AG04450 (cell line): ENCODE results near the gene YPEL3. TPM values are rescaled to one million over a fixed set of nuclear protein-coding genes. Genes with fewer than 3 reads are reported as not detected.

Source experiments
- CTCF ChIA-PET: fragments of 300-600, 350-600 bp; formaldehyde crosslinking; extraction: SDS; loops from one replicate; lab custom pipeline; 2022; ENCODE audit warnings: antibody characterized with exemption, inconsistent platforms; lab: Charles Lee
- POLR2A ChIA-PET: fragments of 350-600 bp; formaldehyde crosslinking; extraction: SDS; loops from one replicate; lab custom pipeline; 2021; ENCODE audit warnings: antibody characterized with exemption, inconsistent platforms; lab: Yijun Ruan, JAX
- DNase-seq: peaks from one replicate; pipeline ENCODE4 v3.0.0-alpha.2; 2011; ENCODE audit warnings: low read depth, low spot score
- H3K27ac ChIP-seq: one replicate; pipeline ENCODE4 v1.5.1; 2012; ENCODE audit warnings: low read depth, low read length, control low read depth
- H3K27me3 ChIP-seq: one replicate; pipeline ENCODE4 v1.6.0; 2012; ENCODE audit warnings: low read length; ENCODE audit not compliant: control insufficient read depth, insufficient read depth
- H3K4me3 ChIP-seq: 2 replicates; pipeline ENCODE4 v1.5.1; 2011; ENCODE audit warnings: mild to moderate bottlenecking, low read depth, low read length, control low read depth
- H3K9me3 ChIP-seq: 2 replicates; pipeline ENCODE4 v1.5.1; 2012; ENCODE audit warnings: low read length; ENCODE audit not compliant: control insufficient read depth, insufficient read depth
- polyA plus RNA-seq: library from polyadenylated mRNA; depleted of rRNA; stranded (reverse); fragments of >200 nt; gene quantifications from 2 replicates; pipeline ENCODE4 v1.2.3, GENCODE V29; 2011
- TF ChIP-seq, protein P1 (sequence below): IDR thresholded peaks from 2 replicates; pipeline ENCODE4 v1.5.1; 2011; ENCODE audit warnings: low read depth, low read length, control low read depth, inconsistent platforms

The YPEL3 gene
- polyA plus RNA-seq, 1 experiment = 15.6 TPM

DNA sequence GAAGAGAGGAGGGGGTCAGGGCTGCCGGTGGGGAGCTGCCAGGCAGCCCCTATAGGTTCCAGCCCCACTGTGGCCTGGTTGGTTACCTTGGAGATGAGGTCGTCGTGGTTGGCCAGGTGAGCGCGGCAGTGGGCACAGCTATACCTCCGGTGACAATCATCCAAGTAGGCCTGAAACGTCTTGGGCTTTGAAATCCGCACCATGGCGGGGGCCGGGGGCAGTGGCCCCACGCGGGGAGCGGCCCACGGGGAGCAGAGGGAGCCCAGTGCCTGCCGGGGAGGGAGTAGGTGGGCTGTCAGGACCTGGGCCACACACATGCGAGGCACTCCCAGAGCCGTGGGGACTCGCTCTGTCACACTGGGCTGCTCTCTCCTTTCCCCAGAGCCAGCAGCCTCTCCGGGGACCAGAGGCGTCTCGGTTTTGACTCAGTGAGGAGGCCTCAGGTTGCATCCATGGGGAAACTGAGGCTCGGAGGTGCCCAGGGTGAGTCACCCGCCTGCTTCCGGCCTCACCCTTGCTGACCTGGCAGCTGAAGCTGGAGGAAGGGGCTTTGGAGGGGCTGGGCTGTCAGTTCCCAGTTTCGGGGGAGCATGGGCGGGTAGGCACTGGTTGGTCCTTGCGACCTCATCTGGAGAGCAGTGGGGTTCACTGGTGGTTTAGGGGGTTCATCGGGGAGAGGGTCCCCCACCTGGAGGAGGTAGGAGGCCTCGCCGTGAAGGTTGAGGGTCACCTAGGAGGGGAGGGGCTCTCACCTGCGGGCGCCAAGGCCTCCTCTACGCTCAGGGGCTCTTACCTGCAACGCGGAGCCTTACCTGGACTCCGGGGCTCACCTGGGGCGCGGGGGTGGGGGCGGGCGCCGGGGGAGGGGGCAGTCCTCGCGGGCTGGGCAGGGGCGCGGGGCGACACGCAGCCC lies 591 bp downstream of the YPEL3 start:
- TF ChIP-seq, protein P1, sequence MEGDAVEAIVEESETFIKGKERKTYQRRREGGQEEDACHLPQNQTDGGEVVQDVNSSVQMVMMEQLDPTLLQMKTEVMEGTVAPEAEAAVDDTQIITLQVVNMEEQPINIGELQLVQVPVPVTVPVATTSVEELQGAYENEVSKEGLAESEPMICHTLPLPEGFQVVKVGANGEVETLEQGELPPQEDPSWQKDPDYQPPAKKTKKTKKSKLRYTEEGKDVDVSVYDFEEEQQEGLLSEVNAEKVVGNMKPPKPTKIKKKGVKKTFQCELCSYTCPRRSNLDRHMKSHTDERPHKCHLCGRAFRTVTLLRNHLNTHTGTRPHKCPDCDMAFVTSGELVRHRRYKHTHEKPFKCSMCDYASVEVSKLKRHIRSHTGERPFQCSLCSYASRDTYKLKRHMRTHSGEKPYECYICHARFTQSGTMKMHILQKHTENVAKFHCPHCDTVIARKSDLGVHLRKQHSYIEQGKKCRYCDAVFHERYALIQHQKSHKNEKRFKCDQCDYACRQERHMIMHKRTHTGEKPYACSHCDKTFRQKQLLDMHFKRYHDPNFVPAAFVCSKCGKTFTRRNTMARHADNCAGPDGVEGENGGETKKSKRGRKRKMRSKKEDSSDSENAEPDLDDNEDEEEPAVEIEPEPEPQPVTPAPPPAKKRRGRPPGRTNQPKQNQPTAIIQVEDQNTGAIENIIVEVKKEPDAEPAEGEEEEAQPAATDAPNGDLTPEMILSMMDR = no peak
- no peaks in the 10 kb centered on the region for H3K27me3 ChIP-seq
- peaks cover 16% of the 10 kb centered on the region for H3K9me3 ChIP-seq
- peak overlapping the region; percentile 71 for H3K4me3 ChIP-seq
- CTCF ChIA-PET = interaction anchor here (1.4 to 1.8 kb wide), 2 partner anchors 17 to 314 kb away, joined by 5 read pairs; no protein-coding TSS in a partner anchor
- DNase-seq = no peak
- POLR2A ChIA-PET = interaction anchor here (1.2 kb wide), 1 partner anchor 30 kb away, joined by 4 read pairs; the partner anchor contains the start of gene ALDOA
- peak overlapping the region; percentile 11 for H3K27ac ChIP-seq

DNA sequence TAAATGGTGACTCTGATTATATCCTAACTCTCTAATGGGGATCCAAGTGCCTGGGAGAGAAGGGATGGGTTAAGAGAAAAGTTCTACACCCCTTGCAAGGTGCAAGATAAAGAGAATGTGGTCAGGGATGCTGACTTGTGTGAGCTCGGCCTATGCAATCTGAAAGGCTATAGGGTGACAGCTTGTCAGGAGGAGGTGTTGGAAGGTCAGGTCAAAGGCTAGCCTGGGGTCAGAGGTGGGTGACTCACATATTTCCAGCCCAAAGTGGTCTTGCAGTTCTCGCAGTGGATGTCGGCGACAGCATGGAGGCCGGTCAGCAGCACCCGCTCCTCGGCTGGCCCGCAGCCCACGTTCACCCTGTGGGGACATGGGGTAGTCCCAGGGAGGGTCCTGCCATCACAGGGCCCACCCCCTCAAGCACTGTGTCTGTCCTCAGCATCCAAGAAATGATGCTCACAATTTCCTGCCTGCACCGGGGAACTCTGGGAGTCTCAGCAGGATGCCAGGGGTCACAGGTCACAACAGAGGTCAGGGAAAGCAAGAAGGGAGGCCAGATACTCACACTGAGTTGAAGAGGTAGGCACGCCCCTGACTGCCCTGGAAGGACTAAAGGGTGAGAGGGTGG lies 1.4 kb downstream of the YPEL3 start:
- H3K27ac ChIP-seq = no peak overlapping the region
- DNase-seq = no peak
- peaks cover 16% of the 10 kb centered on the region for H3K9me3 ChIP-seq
- ChIA-PET CTCF (interaction anchor here (1.4 to 1.8 kb wide), 2 partner anchors 17 to 315 kb away, joined by 5 read pairs; no protein-coding TSS in a partner anchor), POLR2A (interaction anchor here (0.6 to 1.2 kb wide), 2 partner anchors 29 kb away, joined by 3 to 4 read pairs; partner anchors contain the start of gene ALDOA)
- TF ChIP-seq, protein P1 = no peak
- H3K27me3 ChIP-seq = no peaks in the 10 kb centered on the region
- peak overlapping the region; percentile 71; the same call in 1 of the 2 replicates for H3K4me3 ChIP-seq

DNA sequence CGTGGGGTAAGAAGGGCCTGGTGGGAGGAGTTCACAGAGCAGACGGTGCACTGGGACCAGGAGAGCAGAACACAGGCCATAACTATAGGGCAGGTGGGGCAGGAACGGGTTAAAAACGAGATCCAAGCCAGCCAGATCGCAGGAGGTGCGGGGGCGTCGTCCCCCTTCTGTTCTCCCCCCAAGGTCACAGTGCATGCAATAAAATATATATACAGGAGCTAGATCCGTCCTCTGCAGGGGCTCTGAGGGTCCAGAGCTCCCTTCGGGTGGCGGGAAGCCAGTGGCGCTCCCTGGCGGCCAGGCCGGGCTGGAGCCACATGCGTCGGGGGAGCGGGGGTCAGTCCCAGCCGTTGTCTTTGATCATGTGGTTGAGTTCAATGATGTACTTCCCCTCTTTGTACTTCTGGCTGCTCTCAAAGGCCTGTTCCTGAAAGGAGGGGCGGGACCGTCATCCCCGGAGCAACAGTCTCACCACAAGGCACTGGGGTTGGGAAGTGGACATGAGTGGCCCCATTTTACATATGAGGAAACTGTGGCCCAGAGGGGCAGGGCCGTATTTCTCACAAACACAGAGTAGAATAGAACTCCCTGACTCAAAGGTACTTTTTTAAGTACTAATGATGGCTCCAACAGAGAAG lies 3.5 kb downstream of the YPEL3 start:
- Histone ChIP-seq H3K4me3 (peak overlapping the region; percentile 52), H3K9me3 (peaks cover 12% of the 10 kb centered on the region), H3K27me3 (no peaks in the 10 kb centered on the region), H3K27ac (peak overlapping the region; percentile 47)
- POLR2A ChIA-PET = interaction anchor here (0.7 to 3.9 kb wide), 2 partner anchors 26 to 88 kb away, joined by 3 to 26 read pairs; partner anchors contain the start of gene ALDOA
- DNase-seq = no peak
- CTCF ChIA-PET = interaction anchor here (0.6 to 1.9 kb wide), 20 partner anchors 8 to 580 kb away, joined by 3 to 19 read pairs (median 4); partner anchors contain the start of genes SEPHS2 and ZNF771
- TF ChIP-seq, protein P1 = peak; percentile 62

DNA sequence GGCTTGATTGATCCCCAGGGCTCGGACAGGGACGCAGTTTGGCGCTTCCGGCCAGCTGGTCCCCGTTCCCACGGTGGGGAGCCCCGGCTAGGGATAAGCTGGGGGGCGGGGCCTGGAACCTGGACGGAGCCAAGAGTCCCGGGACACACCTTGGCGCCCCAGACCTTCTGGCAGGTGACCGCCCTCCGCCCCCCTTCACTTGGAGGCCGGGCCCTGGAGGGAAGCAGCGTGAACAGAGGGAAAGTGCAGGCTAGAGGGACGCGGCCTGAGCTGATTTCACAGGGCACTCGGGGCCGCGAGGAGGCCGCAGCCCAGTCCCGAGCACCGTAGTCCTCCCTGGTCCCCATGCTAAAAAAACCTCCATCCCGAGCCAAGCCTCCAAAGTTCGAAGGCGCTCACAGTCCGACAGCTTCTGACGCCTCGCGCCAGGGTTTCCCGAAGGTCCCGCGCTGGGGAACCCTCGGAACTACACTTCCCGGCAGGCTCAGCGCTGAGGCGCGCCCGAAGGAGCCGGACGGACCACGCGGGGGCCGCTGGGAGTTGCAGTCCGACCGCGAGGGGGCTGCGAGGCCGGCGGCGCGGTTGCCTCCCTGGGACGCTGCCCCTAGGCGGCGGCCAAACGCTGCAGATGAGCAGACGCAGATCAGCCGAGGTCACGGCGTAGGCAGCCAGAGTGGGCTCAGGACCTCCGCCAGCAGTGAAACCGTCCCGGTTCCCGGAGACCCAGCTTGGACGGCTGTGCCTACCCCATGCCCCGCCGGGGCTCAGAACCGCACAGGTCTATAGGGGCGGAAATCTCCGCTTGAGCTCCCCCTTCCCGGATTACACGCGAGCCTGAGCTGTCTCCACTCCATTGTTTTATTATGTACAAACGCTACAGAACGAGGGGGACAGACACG lies 4.3 kb downstream of the YPEL3 start, which contains the start of gene TBX6:
Gene TBX6 (minus strand): TSS at position 451 of the 899 bp plus-strand sequence. CDS start 731 bp downstream, outside the sequence.
- peak within 1 kb of the TSS; percentile 47 for H3K27ac ChIP-seq
- ChIA-PET POLR2A (interaction anchor here (0.7 to 3.9 kb wide), 5 partner anchors 15 to 326 kb away, joined by 3 to 26 read pairs (median 3); partner anchors contain the start of gene ALDOA), CTCF (interaction anchor here (0.6 to 1.9 kb wide), 21 partner anchors 8 to 602 kb away, joined by 3 to 19 read pairs (median 4); partner anchors contain the start of genes SEPHS2 and ZNF771)
- no peaks in the 10 kb centered on the region for H3K27me3 ChIP-seq
- peaks cover 4% of the 10 kb centered on the region for H3K9me3 ChIP-seq
- TF ChIP-seq, protein P1 = peak; percentile 74
- H3K4me3 ChIP-seq = peak within 1 kb of the TSS; percentile 56
- DNase-seq = peak; percentile 54
